GDM1 (cell line): ENCODE measurements around the gene MCF2L2.
"Not testable (repeated sequence)": the region's sequence is repeated elsewhere in the genome, so short reads cannot be mapped to it uniquely, and the experiment has no call there.

Source experiments
- DNase-seq: peaks from one replicate; lab custom pipeline; 2025; lab: John Stamatoyannopoulos, UW

Gene MCF2L2

DNA sequence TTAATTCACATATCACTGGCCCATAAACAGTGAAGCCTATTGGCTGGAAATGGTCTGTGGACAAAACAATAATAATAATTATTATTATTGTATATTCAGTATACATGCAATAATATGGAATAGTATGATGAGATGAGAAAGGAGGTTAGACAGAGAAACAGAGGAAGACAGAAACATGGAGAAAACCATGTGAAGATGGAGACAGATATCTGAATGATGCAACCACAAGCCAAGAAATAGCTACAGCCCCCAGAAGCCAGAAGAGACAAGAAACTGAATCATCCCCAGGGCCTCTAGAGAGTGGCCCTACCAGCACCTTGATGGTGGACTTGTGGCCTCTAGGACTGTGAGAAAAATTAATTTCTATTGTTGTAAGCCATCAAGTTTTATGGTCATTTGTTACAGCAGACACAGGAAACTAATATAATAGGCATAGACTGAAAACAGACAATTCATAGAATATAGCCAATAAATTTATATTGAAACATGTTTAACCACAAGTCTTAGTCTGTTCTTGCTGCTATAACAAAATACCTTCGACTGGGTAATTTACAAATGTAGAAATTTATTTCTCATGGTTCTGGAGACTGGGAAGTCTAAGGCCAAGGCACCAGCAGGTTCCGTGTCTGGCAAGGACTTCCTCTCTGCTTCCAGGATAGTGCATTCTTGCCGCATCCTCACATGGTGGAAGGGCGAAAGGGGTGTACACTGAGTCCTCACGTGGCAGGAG is 31.6 kb downstream of the MCF2L2 start:
- DNase-seq: no peak

GRCh38 chr3:183394150-183394549 is 34.3 kb downstream of the MCF2L2 start:
- DNase-seq: no peak

- no peak for DNase-seq
These were observed 34.8 kb downstream of the MCF2L2 start for GRCh38 chr3:183393625-183394024.

GRCh38 chr3:183392186-183393034 is 36.0 kb downstream of the MCF2L2 start:
- DNase-seq: no peak

- DNase-seq: no peak
These were observed 37.0 kb downstream of the MCF2L2 start for GRCh38 chr3:183391460-183391859.

- DNase-seq: no peak
These were observed 37.6 kb downstream of the MCF2L2 start for GRCh38 chr3:183390844-183391243.

- DNase-seq: no peak
These were observed 40.1 kb downstream of the MCF2L2 start for GRCh38 chr3:183388213-183388895.

- no peak for DNase-seq
These were observed 40.6 kb downstream of the MCF2L2 start for GRCh38 chr3:183387797-183388196.

DNA sequence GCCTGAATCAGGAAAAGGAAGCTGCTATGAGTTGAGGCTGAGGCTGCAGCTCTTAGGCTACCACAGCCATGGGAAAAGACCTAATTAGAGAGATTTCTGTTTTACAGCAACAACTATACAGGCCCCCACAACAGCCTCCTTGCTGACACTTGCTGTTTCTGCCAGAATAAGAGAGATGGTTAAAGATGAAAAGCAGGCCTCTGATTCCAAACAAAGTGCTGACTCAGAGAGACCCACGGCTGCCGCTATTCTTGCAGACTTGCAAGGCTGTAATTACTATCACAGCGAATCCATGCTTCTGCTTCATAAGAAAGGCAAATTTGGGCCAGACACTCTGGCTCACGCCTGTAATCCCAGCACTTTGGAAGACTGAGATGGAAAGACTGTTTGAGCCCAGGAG is 41.8 kb downstream of the MCF2L2 start:
- no peak for DNase-seq

- DNase-seq: peak; percentile 45
These were observed 42.5 kb downstream of the MCF2L2 start for GRCh38 chr3:183385698-183386613.

GRCh38 chr3:183381673-183382072 is 46.7 kb downstream of the MCF2L2 start:
- no peak for DNase-seq

GRCh38 chr3:183381179-183381578 is 47.2 kb downstream of the MCF2L2 start:
- no peak for DNase-seq

DNA sequence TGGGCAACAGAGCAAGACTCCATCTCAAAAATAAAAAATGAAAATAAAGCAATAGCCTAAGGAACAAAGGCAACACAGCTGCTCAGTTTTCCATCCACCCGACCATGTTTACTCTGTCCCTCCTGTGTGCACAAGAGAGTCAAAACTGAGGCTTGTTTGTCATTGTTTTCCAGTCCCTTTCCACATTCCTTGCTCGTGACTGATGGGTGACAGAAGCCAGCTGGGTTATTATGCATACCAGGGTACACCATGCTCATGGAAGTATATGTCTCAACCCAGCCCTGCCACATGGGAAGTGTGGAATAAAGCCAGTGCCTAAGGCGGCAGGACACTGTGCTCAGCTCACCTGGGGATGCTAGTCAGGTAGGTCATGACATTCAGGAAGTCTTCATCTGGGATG is 49.5 kb downstream of the MCF2L2 start:
- no peak for DNase-seq

- no peak for DNase-seq
These were observed 49.9 kb downstream of the MCF2L2 start for GRCh38 chr3:183378545-183378944.

DNA sequence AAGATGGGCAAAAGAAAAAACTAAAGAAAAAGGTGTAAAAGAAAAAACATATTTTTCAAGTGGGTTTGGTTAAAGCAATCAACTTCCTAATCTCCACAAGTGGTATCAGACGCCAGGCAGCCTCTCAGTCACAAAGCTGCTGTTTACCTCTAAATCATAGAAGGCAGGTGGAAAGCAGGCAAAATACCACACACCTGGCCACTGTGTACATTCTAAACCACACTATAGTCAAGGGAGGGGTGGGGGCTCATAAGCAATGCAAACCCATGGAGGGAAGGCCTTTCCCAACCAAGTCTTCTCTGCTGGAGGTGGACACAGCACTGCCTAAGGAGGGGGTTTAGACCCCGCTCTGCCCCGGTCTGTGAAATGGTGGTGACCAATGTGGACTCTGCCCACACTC is 50.4 kb downstream of the MCF2L2 start:
- DNase-seq: no peak

- no peak for DNase-seq
These were observed 51.0 kb downstream of the MCF2L2 start for GRCh38 chr3:183377307-183377959.

DNA sequence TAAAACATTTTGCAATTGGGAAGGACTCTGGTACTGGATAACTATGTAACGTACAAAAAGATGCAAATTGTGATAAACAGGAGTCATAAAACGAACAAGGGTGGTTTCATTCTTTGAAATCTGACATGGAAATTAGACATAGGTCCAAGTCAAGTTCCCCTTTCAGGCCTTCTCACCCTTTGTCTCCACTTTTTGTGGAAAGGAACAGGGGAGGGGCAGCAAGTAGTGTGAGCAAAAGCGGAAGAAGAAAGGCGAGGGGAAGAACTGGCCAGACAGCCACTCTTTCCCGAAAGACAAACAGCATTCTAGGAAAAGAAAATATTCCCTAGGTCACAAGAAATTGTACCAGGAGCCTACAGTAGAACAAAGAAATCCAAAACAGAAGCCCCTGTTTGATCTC is 52.6 kb downstream of the MCF2L2 start:
- DNase-seq: peak; percentile 58

DNA sequence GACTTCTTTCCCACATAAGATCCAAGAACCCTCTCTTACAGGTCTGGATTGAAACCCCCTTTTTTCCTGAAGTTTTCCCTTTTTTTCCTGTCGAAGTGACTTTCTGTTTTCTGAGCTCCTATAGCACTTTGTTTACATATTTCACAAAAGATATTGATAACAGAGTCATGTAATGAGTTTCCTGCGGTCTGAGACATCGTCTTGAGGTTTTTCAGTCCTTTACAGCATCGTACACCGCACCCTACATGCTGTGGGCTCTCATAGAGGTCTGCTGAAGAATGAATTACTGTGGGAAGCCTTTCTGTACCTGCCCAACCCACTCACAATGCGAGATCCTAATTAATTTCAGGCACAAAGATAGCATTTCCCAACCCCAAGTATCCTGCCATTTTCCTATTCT is 53.1 kb downstream of the MCF2L2 start:
- DNase-seq: no peak

DNA sequence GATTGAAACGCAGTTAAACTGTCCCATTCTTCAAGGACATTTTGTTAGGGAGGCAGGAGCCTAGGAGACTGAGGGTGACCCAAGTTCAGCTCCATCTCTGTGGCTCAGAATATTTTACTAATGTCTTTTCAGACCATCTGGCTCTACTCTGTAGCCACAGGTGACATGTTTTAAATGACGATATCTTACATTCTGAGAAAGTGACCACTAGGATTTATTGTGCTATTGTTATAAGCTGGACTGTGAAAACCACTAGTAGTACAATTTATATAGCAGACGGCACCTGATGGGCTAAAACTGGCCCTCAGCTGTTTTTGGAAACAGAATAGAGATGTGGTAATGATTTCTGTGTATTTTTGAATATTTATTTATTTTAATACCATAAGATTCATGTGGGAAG is 55.5 kb downstream of the MCF2L2 start:
- DNase-seq: no peak

- not testable (repeated sequence) for DNase-seq
These were observed 56.8 kb downstream of the MCF2L2 start for GRCh38 chr3:183371600-183371968.

DNA sequence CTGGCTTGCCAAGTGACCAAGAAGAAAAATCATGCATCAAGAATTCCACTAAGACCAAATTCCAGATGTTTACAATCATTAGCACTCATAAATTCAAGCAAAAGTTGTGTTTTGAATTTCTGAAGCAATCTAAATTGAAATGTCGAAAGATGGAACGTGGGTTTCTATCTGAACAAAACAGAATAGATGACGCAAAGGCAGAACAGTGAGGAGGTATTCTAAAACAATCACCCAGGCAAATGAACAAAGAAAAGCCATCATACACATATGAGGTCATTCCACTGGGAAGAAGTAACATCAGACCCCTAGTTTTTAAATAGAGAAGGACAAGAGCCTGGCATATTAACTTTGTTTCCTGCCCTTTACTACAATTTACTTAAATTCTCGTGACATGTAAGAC is 58.0 kb downstream of the MCF2L2 start:
- DNase-seq: no peak
